Measurements from ENCODE around the gene MEIS1. TPM values are rescaled to one million over a fixed set of nuclear protein-coding genes. Genes with fewer than 3 reads are reported as not detected.

Gene MEIS1
- total RNA-seq, 4 donors from 2014 or later, result 7.6 to 17.4 (median 12.0) TPM

- TF ChIP-seq, protein P1, sequence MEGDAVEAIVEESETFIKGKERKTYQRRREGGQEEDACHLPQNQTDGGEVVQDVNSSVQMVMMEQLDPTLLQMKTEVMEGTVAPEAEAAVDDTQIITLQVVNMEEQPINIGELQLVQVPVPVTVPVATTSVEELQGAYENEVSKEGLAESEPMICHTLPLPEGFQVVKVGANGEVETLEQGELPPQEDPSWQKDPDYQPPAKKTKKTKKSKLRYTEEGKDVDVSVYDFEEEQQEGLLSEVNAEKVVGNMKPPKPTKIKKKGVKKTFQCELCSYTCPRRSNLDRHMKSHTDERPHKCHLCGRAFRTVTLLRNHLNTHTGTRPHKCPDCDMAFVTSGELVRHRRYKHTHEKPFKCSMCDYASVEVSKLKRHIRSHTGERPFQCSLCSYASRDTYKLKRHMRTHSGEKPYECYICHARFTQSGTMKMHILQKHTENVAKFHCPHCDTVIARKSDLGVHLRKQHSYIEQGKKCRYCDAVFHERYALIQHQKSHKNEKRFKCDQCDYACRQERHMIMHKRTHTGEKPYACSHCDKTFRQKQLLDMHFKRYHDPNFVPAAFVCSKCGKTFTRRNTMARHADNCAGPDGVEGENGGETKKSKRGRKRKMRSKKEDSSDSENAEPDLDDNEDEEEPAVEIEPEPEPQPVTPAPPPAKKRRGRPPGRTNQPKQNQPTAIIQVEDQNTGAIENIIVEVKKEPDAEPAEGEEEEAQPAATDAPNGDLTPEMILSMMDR (IDR thresholded peaks at IDR 0.05; ENCODE audit: low read depth), result no peak
Observed at GRCh38 chr2:66523377-66523969, 88.5 kb downstream of the MEIS1 start.

- TF ChIP-seq, protein P1 (IDR thresholded peaks at IDR 0.05; ENCODE audit: low read depth), result no peak
Observed at GRCh38 chr2:66523990-66524389, 89.1 kb downstream of the MEIS1 start.

DNA sequence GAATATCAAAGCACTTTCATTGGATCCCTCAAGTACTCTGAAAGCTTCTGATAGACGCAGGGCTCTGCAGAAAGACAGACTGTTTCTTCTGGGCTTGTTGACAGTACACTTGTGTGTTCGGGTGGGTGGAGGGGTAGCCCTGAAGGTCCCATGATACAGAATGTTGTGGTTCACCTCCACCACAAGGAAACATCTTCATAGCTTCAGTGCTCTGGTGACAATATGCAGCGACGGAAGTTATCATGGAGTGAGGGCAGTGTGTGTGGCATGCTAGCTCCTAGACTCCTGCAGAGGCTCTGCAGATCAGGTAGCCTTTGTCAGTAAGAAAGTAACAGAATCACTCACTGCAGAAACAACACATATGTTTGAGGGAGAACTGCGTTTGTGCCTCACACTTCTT lies 90.7 kb downstream of the MEIS1 start:
- TF ChIP-seq, protein P1 (IDR thresholded peaks at IDR 0.05; ENCODE audit: low read depth), result no peak

DNA sequence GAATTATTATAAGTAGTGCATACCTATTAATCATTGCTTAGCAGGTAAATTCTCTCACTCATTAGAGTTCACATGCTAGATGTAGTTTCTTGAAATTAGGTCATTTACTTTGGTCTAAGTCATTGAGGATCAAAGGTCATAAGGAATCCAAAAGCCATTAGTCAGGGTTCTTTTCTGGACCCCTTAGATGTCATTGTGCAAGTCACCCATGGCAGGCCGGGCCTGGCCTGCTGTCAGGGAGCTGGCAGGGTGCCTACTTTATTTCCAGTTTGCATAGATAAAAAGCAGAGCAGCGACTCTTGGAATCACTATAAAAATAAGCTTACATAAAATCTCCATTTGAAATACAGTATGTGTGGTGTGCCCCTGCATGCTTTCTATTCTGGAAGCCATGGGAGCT lies 91.3 kb downstream of the MEIS1 start:
- TF ChIP-seq, protein P1 (IDR thresholded peaks at IDR 0.05; ENCODE audit: low read depth), result no peak

DNA sequence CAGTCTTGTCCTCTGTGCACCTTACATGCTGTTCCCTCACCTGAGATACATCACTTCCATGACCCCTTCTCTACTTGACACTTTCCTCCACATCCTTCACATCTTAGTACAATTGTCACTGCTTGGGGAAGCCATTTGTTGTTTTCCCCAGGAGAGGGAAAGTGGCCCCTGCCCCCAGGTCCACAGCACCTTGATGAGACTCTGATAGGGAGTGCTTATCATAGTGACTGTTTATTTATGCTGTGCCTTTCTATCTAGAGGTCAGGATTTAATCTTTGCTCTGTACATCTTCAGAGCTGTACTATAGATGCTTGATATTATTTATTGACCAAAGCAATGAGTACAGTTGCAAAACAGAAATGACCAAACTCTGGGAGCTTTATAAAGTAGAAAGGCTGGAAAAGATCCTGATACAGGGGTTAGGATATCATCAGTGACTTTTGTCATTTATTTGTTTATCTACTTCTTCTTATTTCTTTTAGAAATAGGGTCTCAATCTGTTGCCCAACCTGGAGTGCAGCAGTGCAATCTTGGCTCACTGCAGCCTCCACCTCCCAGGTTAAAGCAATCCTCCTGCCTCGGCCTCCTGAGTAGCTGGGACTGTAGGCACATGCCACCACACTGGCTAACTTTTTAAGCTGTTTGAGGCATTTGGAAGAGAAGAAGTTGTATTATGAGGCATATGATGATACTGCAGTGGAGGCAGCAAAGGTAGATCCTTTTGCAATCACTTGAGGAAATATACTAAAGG lies 94.2 kb downstream of the MEIS1 start:
- TF ChIP-seq, protein P1 (IDR thresholded peaks at IDR 0.05; ENCODE audit: low read depth), result no peak

DNA sequence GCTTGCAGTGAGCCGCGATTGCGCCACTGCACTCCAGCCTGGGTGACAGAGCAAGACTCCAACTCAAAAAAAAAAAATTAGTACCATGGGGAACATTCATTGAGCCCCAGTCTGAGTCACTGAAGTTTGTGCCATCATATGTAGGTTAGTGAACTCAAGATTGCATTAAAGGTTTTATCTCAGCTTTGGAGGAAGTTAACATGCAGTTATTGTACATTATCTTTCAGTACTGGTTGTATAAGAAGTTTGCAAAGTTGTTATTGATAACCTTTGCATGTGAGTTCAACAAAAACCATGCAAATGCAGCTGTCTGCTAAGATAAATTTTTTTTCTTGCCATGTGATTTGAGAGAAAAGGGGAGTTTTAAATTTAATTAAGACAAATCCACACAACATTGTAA lies 95.7 kb downstream of the MEIS1 start:
- TF ChIP-seq, protein P1 (IDR thresholded peaks at IDR 0.05; ENCODE audit: low read depth), result no peak

- TF ChIP-seq, protein P1 (IDR thresholded peaks at IDR 0.05; ENCODE audit: low read depth), result no peak
Observed at GRCh38 chr2:66531155-66531554, 96.2 kb downstream of the MEIS1 start.

Data from subcutaneous adipose tissue (tissue), 4 donors.